Transverse colon (tissue), 4 donors: ENCODE measurements around the gene ZNF134. TPM values are rescaled to one million over a fixed set of nuclear protein-coding genes. Genes with fewer than 3 reads are reported as not detected.

Experiments used
- DNase-seq: peaks from one replicate; pipeline ENCODE4 v3.0.0-alpha.2; 2019
- H3K27ac ChIP-seq, 4 donors: fragments of 200-600 bp; sonication (generic); 2 replicates each; pipeline ENCODE4 v1.5.1; 2016 to 2018; ENCODE audit warnings: inconsistent platforms in 4 of 4
- H3K27me3 ChIP-seq: fragments of 200-600 bp; sonication (generic); 2 replicates; pipeline ENCODE4 v1.5.1; 2017; ENCODE audit warnings: inconsistent platforms
- H3K36me3 ChIP-seq, 4 donors: fragments of 200-600 bp; sonication (generic); 2 replicates each; pipeline ENCODE4 v1.5.1; 2017 to 2019; ENCODE audit warnings: inconsistent platforms in 4 of 4
- H3K4me1 ChIP-seq, 4 donors: fragments of 200-600 bp; sonication (generic); 2 replicates each; pipeline ENCODE4 v1.5.1; 2017 to 2020; ENCODE audit warnings: inconsistent platforms in 4 of 4
- H3K4me3 ChIP-seq, 4 donors: fragments of 200-600 bp; sonication (generic); 1 replicate in 1 of 4; 2 replicates in 3 of 4; pipeline versions ENCODE4 v1.5.1 to v1.6.1; 2017 to 2019; ENCODE audit warnings: inconsistent platforms in 4 of 4
- H3K9me3 ChIP-seq, 2 donors: fragments of 200-600 bp; sonication (generic); 2 replicates each; pipeline ENCODE4 v1.5.1; 2017 to 2019; ENCODE audit warnings: inconsistent platforms in 2 of 2
- EP300 ChIP-seq: sonication (generic); formaldehyde crosslinking; IDR thresholded peaks from one replicate; pipeline ENCODE4 v1.6.1; 2017; ENCODE audit warnings: antibody characterized with exemption, low read depth
- POLR2A ChIP-seq: fragments of 450-650 bp; IDR thresholded peaks from one replicate; pipeline ENCODE4 v1.6.1; 2016; ENCODE audit warnings: antibody characterized with exemption, mild to moderate bottlenecking, moderate library complexity
- POLR2AphosphoS5 ChIP-seq, 3 donors: sonication (generic); formaldehyde crosslinking; IDR thresholded peaks; one replicate each; pipeline ENCODE4 v1.6.1; 2016; ENCODE audit warnings: antibody characterized with exemption in 3 of 3
- WGBS, 2 donors: methylation state at CpG; one replicate each; pipeline ENCODE4 v1.1.5; 2018; ENCODE audit warnings: low coverage in 1 of 2; 5-methylcytosine and 5-hydroxymethylcytosine counted together
- in situ Hi-C, 4 donors: fragments of 200-750 bp; cut with MboI; loops; one replicate each; pipeline versions ENCODE4 v1.15.0 to v1.15.1; 2017; ENCODE audit warnings: low sequenced_read_pairs in 3 of 4, low pct_ligation_motif_present in 1 of 4, low pct_unique_long_range_greater_than_20kb in 1 of 4
- intact Hi-C: fragments of 100-400 bp; cut with DNase I; formaldehyde crosslinking; loops from one replicate; pipeline ENCODE4 v1.15.1; 2023; ENCODE audit warnings: low total_unique reads
- total RNA-seq, 4 donors: library from RNA; depleted of rRNA; stranded (reverse); fragments of >200 nt; gene quantifications; one replicate each; pipeline ENCODE4 v1.1.0, GENCODE V29; 2016
- TF ChIP-seq, protein P1 (sequence below), 5 experiments: fragments of 200-600 bp in 3 of 5; fragments of 450-650 bp in 2 of 5; sonication (generic) in 3 of 5; IDR thresholded peaks; 1 replicate in 2 of 5; 2 replicates in 3 of 5; pipeline ENCODE4 v1.5.1; 2016 to 2017; ENCODE audit warnings: antibody characterized with exemption in 5 of 5, inconsistent platforms in 3 of 5, mild to moderate bottlenecking in 2 of 5, moderate library complexity in 1 of 5

Gene ZNF134
- total RNA-seq, 4 donors from 2014 or later = 1.6 to 16.8 (median 13.8) TPM

DNA sequence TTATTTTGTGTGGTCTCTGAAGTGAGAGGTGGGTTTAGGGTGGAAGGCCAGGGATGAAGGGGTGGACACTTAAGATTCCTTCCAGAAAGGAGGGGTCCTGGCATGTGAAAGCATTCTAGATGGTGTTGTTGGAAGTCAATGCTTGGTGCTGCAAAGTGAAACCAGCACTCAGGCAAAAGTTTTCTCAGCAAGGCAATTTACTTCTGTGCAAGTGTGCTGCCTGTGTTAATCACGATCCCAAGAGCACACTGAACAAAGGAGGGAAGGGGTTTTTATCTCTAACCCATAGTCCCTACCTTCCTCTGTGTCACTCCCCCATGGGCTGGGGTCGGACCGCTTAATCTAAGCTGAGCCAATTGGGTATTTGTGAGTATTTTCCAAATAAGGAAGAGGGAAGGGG lies 1.3 kb downstream of the ZNF134 start:
- H3K9me3 ChIP-seq = peaks cover 55 to 57% of the 10 kb centered on the region in 2 donors
- H3K27me3 ChIP-seq = no peaks in the 10 kb centered on the region
- no peak overlapping the region for H3K27ac ChIP-seq
- peaks cover 4 to 10% (median 7%) of the 10 kb centered on the region in 4 donors for H3K4me1 ChIP-seq
- WGBS, 2 donors = 93 to 97% methylated on average over 3 of the region's 3 CpGs
- DNase-seq = no peak
- in situ Hi-C loops (no loop called here), intact Hi-C loops (no loop called here)
- H3K4me3 ChIP-seq = peak overlapping the region in 1 of 4 donors; percentile 86
- peaks cover 6 to 54% (median 29%) of the 10 kb centered on the region in 4 donors for H3K36me3 ChIP-seq
- TF ChIP-seq POLR2AphosphoS5 (IDR thresholded peaks at IDR 0.05) = no peak
- TF ChIP-seq EP300 = no peak
- TF ChIP-seq POLR2A = no peak
- TF ChIP-seq, protein P1, sequence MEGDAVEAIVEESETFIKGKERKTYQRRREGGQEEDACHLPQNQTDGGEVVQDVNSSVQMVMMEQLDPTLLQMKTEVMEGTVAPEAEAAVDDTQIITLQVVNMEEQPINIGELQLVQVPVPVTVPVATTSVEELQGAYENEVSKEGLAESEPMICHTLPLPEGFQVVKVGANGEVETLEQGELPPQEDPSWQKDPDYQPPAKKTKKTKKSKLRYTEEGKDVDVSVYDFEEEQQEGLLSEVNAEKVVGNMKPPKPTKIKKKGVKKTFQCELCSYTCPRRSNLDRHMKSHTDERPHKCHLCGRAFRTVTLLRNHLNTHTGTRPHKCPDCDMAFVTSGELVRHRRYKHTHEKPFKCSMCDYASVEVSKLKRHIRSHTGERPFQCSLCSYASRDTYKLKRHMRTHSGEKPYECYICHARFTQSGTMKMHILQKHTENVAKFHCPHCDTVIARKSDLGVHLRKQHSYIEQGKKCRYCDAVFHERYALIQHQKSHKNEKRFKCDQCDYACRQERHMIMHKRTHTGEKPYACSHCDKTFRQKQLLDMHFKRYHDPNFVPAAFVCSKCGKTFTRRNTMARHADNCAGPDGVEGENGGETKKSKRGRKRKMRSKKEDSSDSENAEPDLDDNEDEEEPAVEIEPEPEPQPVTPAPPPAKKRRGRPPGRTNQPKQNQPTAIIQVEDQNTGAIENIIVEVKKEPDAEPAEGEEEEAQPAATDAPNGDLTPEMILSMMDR (IDR thresholded peaks at IDR 0.05) = no peak

DNA sequence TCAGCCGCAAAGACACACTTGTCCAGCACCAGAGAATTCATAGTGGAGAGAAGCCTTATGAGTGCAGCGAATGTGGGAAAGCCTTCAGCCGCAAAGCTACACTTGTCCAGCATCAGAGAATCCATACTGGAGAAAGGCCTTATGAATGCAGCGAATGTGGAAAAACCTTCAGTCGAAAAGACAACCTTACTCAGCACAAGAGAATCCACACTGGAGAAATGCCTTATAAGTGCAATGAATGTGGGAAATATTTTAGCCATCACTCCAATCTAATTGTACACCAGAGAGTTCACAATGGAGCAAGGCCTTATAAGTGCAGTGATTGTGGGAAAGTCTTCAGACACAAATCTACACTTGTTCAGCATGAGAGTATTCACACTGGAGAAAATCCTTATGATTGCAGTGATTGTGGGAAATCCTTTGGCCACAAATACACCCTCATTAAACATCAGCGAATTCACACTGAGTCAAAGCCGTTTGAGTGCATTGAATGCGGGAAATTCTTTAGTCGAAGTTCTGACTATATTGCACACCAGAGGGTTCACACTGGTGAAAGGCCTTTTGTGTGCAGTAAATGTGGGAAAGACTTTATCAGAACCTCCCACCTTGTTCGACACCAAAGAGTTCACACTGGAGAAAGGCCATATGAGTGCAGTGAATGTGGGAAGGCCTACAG lies 6.8 kb downstream of the ZNF134 start:
- H3K36me3 ChIP-seq = peaks cover 13 to 82% (median 48%) of the 10 kb centered on the region in 4 donors
- H3K9me3 ChIP-seq = peaks cover 98 to 99% of the 10 kb centered on the region in 2 donors
- in situ Hi-C loops = no loop called here
- WGBS, 2 donors = 97% methylated on average over 5 to 10 of the region's 10 CpGs
- no peaks in the 10 kb centered on the region for H3K27me3 ChIP-seq
- intact Hi-C loops = no loop called here
- no peak overlapping the region for H3K27ac ChIP-seq
- no peak for DNase-seq
- TF ChIP-seq POLR2A (no peak), POLR2AphosphoS5 (IDR thresholded peaks at IDR 0.05) (no peak), EP300 (no peak)
- TF ChIP-seq, protein P1 (IDR thresholded peaks at IDR 0.05) = no peak
- no peak overlapping the region for H3K4me3 ChIP-seq
- no peaks in the 10 kb centered on the region for H3K4me1 ChIP-seq

GRCh38 chr19:57623091-57623490 lies 9.0 kb downstream of the ZNF134 start:
- intact Hi-C loops (no loop called here), in situ Hi-C loops (no loop called here)
- Histone ChIP-seq H3K9me3 (peaks cover 86 to 93% of the 10 kb centered on the region in 2 donors), H3K27ac (no peak overlapping the region), H3K4me3 (no peak overlapping the region), H3K4me1 (no peaks in the 10 kb centered on the region), H3K36me3 (peaks cover 13 to 62% (median 36%) of the 10 kb centered on the region in 4 donors), H3K27me3 (no peaks in the 10 kb centered on the region)
- no peak for DNase-seq
- TF ChIP-seq POLR2AphosphoS5 (IDR thresholded peaks at IDR 0.05) = no peak
- TF ChIP-seq, protein P1 (IDR thresholded peaks at IDR 0.05) = no peak

DNA sequence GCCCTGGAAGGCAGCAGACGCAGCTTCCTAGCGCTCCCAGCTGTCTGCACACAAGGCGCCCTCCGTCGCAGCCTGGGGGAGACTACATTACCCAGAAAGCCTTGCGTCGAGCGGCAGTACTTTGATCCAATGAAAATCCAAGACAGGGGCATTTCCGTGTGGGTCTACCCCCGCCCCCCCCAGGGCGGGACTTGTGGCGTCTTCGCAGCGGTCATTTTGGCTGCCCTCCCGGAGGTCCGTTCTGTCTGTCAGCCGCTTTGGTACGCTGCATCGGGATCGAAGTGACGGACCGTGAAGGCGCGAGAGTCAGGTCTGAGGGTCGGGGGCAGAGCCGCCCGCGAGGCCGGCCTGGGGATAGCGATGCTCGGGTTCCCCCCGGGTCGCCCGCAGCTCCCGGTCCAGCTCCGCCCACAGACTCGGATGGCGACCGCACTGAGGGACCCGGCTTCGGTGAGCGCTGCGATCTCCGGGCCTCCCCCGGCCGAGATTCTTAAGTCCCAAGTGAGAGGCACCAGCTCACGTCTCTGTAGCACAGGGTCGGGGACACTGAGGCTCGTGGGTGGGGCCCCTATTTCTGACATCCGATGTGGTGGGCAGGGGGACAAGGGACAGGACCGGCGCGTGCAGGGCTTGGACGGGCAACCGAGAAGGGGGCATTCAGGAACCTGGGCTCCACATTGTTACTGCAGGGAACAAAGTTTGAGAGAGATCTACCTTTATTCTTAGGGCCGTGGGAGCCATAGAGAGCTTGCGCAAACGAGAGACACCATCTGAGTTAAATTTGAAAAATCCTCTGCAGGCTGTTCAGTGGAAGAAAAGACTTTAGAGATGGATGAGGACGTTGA lies 19.2 kb downstream of the ZNF134 start, which contains the start of gene ZNF211:
Gene ZNF211 (plus strand): TSS at position 182 of the 845 bp plus-strand sequence. CDS start 179 bp downstream, at position 361.
- DNase-seq = peak; percentile 93
- in situ Hi-C loops = no loop called here
- 1 to 2% methylated on average over 9 to 51 of the region's 59 CpGs for WGBS, 2 donors

More for the DNA sequence above, 19.2 kb downstream of the ZNF134 start, which contains the start of gene ZNF211:
- H3K4me1 ChIP-seq = peaks cover 4 to 14% (median 10%) of the 10 kb centered on the region in 4 donors
- H3K4me3 ChIP-seq = peak within 1 kb of the TSS; percentile 58 to 73 (median 64)
- TF ChIP-seq POLR2A (peak; percentile 31), EP300 (no peak), POLR2AphosphoS5 (IDR thresholded peaks at IDR 0.05) (peak in 2 of 3 donors; percentile 52 to 59)
- intact Hi-C loops = no loop called here
- peaks cover 0 to 39% (median 17%) of the 10 kb centered on the region in 4 donors for H3K36me3 ChIP-seq
- H3K27me3 ChIP-seq = no peaks in the 10 kb centered on the region
- peaks cover 25 to 31% of the 10 kb centered on the region in 2 donors for H3K9me3 ChIP-seq
- peak within 1 kb of the TSS; percentile 74 to 85 (median 80) for H3K27ac ChIP-seq
